AG09319 (cell line): ENCODE results near the gene CYP8B1.

Experiments used
- DNase-seq: peaks from one replicate; pipeline ENCODE4 v3.0.0-alpha.2; 2010; ENCODE audit warnings: low read depth; ENCODE audit errors: extremely low read depth
- TF ChIP-seq, protein P1 (sequence below): IDR thresholded peaks from 2 replicates; pipeline ENCODE4 v1.5.1; 2011; ENCODE audit warnings: low read depth, mild to moderate bottlenecking, inconsistent platforms, low read length, moderate library complexity

The CYP8B1 gene

DNA sequence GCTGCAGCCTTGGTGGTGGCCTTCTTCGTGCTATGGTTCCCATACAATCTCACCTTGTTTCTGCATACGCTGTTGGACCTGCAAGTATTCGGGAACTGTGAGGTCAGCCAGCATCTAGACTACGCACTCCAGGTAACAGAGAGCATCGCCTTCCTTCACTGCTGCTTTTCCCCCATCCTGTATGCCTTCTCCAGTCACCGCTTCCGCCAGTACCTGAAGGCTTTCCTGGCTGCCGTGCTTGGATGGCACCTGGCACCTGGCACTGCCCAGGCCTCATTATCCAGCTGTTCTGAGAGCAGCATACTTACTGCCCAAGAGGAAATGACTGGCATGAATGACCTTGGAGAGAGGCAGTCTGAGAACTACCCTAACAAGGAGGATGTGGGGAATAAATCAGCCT lies 10.4 kb downstream of the CYP8B1 start:
- TF ChIP-seq, protein P1, sequence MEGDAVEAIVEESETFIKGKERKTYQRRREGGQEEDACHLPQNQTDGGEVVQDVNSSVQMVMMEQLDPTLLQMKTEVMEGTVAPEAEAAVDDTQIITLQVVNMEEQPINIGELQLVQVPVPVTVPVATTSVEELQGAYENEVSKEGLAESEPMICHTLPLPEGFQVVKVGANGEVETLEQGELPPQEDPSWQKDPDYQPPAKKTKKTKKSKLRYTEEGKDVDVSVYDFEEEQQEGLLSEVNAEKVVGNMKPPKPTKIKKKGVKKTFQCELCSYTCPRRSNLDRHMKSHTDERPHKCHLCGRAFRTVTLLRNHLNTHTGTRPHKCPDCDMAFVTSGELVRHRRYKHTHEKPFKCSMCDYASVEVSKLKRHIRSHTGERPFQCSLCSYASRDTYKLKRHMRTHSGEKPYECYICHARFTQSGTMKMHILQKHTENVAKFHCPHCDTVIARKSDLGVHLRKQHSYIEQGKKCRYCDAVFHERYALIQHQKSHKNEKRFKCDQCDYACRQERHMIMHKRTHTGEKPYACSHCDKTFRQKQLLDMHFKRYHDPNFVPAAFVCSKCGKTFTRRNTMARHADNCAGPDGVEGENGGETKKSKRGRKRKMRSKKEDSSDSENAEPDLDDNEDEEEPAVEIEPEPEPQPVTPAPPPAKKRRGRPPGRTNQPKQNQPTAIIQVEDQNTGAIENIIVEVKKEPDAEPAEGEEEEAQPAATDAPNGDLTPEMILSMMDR, result no peak
- DNase-seq, result no peak

- no peak for DNase-seq
- TF ChIP-seq, protein P1, result no peak
Measured at GRCh38 chr3:42864321-42864950, 11.2 kb downstream of the CYP8B1 start.

DNA sequence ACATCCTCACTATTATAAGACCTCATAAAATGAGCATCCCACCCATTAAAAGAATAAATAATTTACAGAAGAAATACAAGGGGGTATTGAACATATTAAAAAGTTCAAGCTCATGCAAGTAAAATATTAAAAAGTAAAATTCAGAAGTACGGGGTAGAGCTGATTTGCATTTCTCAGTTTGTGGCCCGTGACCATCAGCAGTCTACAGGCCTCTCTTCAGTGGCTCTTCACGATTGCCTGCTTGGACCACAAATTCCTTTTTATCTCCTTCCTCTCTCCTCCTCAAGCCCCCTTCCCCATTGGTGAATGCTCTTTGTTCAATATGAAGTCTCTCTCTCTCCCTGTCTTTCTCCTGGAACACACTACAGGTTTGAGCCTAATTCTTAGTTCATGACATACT lies 19.1 kb downstream of the CYP8B1 start:
- TF ChIP-seq, protein P1, result no peak
- no peak for DNase-seq

GRCh38 chr3:42855547-42856380 lies 19.9 kb downstream of the CYP8B1 start:
- TF ChIP-seq, protein P1, result no peak
- DNase-seq, result no peak

GRCh38 chr3:42855219-42855546 lies 20.5 kb downstream of the CYP8B1 start:
- TF ChIP-seq, protein P1, result no peak
- DNase-seq, result no peak

DNA sequence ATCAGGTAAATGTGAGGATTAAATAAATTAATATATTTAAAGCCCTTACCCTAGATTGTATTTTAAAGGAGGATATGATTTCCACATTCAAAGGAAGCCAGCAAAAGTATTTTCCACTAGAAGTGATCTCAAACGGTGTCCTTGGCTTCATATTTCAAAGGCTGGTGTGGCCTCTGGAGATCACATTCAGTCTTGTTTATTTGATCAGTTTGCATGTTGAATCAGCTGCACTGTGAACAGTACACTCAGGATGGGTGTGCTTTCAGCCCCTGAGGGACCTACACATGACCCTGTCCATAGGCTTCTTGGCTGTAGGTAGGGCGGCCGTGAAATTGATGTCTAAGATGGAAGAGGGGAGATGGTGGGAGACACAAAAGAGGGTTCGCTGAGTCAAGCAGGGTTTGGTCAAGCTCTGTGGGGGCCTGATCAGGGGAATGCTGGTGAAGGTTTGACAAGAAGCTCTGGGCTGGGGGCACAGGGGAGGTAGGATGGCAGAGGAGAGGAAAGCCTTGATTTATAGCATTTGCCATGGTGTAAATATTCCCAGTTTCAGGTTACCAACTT lies 21.9 kb downstream of the CYP8B1 start:
- TF ChIP-seq, protein P1, result no peak
- DNase-seq, result no peak

DNA sequence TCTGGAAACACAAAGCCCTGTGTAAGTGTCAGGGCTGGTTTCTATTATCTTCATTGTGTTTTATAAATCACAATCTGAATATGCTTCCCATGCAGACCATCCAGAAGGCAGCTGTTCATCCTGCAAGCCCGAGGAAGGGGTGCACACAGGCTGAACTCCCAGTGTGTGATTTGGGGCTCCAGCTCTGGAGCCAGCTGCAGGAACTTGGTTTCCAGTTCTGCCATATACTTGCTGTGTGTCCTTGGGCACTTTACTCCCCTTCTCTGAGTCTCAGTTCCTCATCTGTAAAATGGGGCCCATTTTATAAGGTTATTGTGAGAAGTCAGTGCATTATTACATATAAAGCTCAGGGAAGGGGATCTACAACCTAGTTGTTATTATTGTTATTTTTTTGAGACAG lies 22.6 kb downstream of the CYP8B1 start:
- TF ChIP-seq, protein P1, result no peak
- DNase-seq, result no peak
